A549 (cell line): ENCODE results near the gene DSG3.

Source experiments
- BHLHE40 ChIP-seq: IDR thresholded peaks from 2 replicates; pipeline ENCODE4 v1.6.1; 2012; ENCODE audit warnings: low read depth, low read length, inconsistent platforms
- CHD2 ChIP-seq: fragments of 150-350 bp; IDR thresholded peaks from 2 replicates; pipeline ENCODE4 v1.6.1; 2014; ENCODE audit warnings: low read length; ENCODE audit not compliant: partially characterized antibody
- HOXA7 ChIP-seq: fragments of 250-450 bp; sonication (Bioruptor Pico); IDR thresholded peaks from 2 replicates; pipeline ENCODE4 v1.5.0; 2020; ENCODE audit warnings: mild to moderate bottlenecking, moderate library complexity
- KDM1A ChIP-seq: fragments of 200-600 bp; sonication (generic); IDR thresholded peaks from 2 replicates; pipeline ENCODE4 v1.6.1; 2016; ENCODE audit warnings: low read depth, mild to moderate bottlenecking
- MAFK ChIP-seq: fragments of 450-650 bp; IDR thresholded peaks from 2 replicates; pipeline ENCODE4 v1.6.1; 2014; ENCODE audit not compliant: partially characterized antibody
- POLR2A ChIP-seq: IDR thresholded peaks from 2 replicates; pipeline ENCODE4 v1.6.1; 2012; ENCODE audit warnings: mild to moderate bottlenecking, low read length
- SMC3 ChIP-seq: fragments of >200 bp; sonication (Bioruptor Twin); formaldehyde crosslinking; IDR thresholded peaks from 3 replicates; pipeline ENCODE4 v1.6.1; 2018; ENCODE audit warnings: inconsistent platforms
- ZC3H11A ChIP-seq: fragments of 450-650 bp; IDR thresholded peaks from 2 replicates; pipeline ENCODE4 v1.6.1; 2014; ENCODE audit warnings: antibody characterized with exemption, mild to moderate bottlenecking
- TF ChIP-seq, protein P1 (sequence below): fragments of >200 bp; sonication (Bioruptor Twin); formaldehyde crosslinking; IDR thresholded peaks from 3 replicates; pipeline ENCODE4 v1.5.1; 2016
- TF ChIP-seq, protein P2 (sequence below): fragments of 200-600 bp; sonication (generic); IDR thresholded peaks from 2 replicates; pipeline ENCODE4 v1.6.1; 2016; ENCODE audit warnings: antibody characterized with exemption, mild to moderate bottlenecking, moderate library complexity

DNA sequence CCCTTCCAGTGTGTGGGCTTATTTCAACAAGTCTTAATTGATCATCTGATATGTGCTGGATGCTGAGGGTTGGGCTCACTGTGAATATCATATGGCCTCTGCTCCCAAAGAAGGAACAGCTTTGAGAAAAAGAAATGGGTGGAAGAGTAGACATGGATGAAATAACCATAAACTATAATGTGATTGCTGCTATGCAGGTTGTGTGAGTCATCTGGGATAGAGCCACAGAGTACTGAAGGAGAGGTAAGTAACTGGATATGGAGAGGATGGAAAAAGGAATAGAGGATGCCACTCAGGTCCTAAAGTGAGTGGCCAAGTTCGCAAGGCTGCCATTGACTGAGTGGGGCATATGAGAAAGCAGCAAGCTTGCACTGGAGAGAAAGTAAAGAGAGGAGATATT is 41.8 kb downstream of the DSG3 start:
- TF ChIP-seq, protein P1, sequence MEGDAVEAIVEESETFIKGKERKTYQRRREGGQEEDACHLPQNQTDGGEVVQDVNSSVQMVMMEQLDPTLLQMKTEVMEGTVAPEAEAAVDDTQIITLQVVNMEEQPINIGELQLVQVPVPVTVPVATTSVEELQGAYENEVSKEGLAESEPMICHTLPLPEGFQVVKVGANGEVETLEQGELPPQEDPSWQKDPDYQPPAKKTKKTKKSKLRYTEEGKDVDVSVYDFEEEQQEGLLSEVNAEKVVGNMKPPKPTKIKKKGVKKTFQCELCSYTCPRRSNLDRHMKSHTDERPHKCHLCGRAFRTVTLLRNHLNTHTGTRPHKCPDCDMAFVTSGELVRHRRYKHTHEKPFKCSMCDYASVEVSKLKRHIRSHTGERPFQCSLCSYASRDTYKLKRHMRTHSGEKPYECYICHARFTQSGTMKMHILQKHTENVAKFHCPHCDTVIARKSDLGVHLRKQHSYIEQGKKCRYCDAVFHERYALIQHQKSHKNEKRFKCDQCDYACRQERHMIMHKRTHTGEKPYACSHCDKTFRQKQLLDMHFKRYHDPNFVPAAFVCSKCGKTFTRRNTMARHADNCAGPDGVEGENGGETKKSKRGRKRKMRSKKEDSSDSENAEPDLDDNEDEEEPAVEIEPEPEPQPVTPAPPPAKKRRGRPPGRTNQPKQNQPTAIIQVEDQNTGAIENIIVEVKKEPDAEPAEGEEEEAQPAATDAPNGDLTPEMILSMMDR = no peak
- TF ChIP-seq POLR2A (no peak), HOXA7 (CRISPR knock-in tag) (no peak), CHD2 (no peak), ZC3H11A (no peak), BHLHE40 (no peak), SMC3 (no peak), KDM1A (no peak), MAFK (no peak)
- TF ChIP-seq, protein P2, sequence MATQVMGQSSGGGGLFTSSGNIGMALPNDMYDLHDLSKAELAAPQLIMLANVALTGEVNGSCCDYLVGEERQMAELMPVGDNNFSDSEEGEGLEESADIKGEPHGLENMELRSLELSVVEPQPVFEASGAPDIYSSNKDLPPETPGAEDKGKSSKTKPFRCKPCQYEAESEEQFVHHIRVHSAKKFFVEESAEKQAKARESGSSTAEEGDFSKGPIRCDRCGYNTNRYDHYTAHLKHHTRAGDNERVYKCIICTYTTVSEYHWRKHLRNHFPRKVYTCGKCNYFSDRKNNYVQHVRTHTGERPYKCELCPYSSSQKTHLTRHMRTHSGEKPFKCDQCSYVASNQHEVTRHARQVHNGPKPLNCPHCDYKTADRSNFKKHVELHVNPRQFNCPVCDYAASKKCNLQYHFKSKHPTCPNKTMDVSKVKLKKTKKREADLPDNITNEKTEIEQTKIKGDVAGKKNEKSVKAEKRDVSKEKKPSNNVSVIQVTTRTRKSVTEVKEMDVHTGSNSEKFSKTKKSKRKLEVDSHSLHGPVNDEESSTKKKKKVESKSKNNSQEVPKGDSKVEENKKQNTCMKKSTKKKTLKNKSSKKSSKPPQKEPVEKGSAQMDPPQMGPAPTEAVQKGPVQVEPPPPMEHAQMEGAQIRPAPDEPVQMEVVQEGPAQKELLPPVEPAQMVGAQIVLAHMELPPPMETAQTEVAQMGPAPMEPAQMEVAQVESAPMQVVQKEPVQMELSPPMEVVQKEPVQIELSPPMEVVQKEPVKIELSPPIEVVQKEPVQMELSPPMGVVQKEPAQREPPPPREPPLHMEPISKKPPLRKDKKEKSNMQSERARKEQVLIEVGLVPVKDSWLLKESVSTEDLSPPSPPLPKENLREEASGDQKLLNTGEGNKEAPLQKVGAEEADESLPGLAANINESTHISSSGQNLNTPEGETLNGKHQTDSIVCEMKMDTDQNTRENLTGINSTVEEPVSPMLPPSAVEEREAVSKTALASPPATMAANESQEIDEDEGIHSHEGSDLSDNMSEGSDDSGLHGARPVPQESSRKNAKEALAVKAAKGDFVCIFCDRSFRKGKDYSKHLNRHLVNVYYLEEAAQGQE = no peak
